ENCODE results near the gene INHA.

DNA sequence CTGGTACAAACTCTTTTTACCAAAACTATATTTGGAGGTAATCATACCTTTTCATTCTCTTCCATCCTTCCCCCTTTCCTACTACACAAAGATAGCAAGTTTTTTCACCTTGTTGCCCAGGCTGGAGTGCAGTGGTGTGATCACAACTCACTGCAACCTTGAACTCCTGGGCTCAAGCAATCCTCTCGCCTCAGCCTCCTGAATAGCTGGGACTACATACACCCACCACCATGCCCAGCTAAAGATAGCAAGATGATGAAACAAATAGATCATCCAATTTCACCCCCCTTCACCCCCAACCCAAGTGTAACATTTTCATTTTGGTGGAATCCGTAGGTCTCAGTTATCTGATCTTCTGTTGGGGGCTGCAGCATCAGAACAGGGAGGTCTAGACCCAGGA is 21.0 kb downstream of the INHA start:
- no peak for TF ChIP-seq POLR2AphosphoS5 (IDR thresholded peaks at IDR 0.05)
- TF ChIP-seq, protein P1, sequence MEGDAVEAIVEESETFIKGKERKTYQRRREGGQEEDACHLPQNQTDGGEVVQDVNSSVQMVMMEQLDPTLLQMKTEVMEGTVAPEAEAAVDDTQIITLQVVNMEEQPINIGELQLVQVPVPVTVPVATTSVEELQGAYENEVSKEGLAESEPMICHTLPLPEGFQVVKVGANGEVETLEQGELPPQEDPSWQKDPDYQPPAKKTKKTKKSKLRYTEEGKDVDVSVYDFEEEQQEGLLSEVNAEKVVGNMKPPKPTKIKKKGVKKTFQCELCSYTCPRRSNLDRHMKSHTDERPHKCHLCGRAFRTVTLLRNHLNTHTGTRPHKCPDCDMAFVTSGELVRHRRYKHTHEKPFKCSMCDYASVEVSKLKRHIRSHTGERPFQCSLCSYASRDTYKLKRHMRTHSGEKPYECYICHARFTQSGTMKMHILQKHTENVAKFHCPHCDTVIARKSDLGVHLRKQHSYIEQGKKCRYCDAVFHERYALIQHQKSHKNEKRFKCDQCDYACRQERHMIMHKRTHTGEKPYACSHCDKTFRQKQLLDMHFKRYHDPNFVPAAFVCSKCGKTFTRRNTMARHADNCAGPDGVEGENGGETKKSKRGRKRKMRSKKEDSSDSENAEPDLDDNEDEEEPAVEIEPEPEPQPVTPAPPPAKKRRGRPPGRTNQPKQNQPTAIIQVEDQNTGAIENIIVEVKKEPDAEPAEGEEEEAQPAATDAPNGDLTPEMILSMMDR (IDR thresholded peaks at IDR 0.05) = no peak
- no peak for TF ChIP-seq POLR2A (IDR thresholded peaks at IDR 0.05)
